A204.1 (cell line): Measurements from ENCODE around the gene ALDH3B2.
"Not testable (repeated sequence)": the region's sequence is repeated elsewhere in the genome, so short reads cannot be mapped to it uniquely, and the experiment has no call there.

Experiments
- FAIRE-seq: peaks from 2 replicates; lab custom pipeline; 2012; peaks lifted over from hg19 to GRCh38; lab: Jason Lieb, UNC

ALDH3B2 gene

DNA sequence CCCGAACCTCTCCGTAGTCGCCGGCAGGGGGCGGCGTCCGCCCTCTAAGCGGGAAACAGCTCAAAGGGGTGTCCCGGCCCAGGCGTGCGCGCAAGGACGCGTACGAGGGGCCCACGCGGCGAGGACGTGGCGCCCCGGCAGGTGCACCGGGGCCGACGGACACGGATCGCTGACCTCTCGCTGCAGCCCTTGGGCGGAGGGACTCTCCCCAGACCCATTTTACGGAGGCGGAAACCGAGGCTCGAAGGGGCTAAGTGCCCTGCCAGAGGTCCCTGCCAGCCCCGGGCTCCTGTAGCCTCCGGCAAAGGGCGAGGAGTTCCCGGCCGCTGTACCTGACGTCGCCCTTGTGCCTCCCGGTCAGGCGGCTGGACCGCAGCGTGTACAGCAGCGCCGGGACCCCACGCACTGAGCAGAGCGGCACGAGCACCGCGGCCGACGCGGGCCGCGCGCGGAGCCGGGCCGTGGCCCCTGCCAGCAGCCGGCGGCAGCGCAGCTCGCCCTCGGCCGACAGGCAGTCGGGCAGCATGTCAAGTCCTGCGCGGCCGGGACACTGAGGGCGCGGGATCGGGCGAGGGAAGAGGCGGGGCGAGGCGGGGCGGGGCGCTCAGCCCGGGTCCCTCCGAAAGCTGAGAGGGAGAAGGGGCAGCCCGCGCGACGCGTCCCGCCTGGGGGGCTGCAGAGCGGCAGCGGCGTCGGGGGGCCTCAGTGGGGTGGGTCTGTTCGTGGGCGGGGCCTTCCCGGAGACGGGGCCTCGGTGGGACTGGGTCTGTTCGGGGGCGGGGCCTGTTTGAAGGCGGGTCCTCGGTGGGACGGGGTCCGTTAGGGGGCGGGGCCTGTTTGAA is 44.8 kb downstream of the ALDH3B2 start, which contains the start of gene NUDT8:
TSS of gene NUDT8 (minus strand) at position 552 of the 842 bp plus-strand sequence. CDS start at position 526, 26 bp downstream.
- FAIRE-seq, result no peak

DNA sequence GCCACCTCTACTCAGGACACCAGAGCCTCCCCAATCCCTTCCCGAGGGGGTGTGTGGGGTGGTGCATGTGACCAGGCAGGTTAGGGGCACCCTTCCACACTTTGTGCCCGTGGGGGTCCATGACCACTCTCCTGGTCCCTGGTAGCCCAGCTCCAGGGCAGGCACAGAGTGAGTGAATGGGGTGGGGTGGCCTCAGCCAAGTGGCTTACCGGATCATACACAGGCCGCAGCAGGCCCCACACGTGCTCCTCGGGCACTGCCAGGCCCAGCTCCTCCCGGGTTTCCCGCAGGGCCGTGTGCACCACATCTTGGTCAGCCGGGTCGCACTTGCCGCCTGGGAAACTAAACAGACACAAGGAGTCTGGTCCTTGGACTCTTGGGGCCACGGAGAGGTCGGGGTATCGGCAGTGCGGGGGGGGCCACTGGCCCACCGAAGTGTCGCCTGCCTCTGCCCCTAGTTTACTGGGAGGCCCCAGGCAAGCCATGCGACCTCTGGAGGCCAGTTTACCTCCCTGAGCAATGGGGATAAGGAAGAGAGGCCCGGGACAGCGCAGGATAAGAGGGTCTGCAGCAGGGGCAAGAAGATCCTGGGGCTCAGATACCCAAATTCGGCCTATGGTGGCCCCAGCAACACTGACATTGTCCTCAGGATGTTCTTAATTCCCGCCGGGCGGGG is 45.6 kb downstream of the ALDH3B2 start:
- FAIRE-seq, result no peak

GRCh38 chr11:67627812-67628624 is 46.4 kb downstream of the ALDH3B2 start:
- no peak for FAIRE-seq

- no peak for FAIRE-seq
Measured at GRCh38 chr11:67627441-67627811, 47.0 kb downstream of the ALDH3B2 start.

DNA sequence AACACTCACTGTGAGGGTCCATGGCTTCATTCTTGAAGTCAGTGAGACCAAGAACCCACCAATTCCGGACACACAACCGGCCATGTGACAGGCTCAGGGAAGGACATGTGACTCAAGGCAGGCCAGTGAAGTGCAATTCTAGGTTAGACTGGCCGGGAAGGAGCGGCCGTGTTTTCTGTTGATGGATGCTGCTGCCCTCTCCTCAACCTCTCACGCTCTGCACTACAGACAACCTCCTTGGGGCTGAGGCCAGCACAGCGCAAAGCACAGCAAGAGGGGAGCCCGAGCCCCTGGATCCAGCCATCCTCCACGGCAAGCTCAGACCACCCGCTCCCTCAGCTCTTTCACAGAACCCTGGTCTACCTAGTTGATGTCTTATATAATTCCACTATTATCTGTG is 47.5 kb downstream of the ALDH3B2 start:
- FAIRE-seq, result no peak

GRCh38 chr11:67626131-67626833 is 48.1 kb downstream of the ALDH3B2 start:
- not testable (repeated sequence) for FAIRE-seq

- FAIRE-seq, result not testable (repeated sequence)
Measured at GRCh38 chr11:67623795-67624194, 50.6 kb downstream of the ALDH3B2 start.

GRCh38 chr11:67622905-67623304 is 51.5 kb downstream of the ALDH3B2 start:
- not testable (repeated sequence) for FAIRE-seq

GRCh38 chr11:67621928-67622327 is 52.5 kb downstream of the ALDH3B2 start:
- not testable (repeated sequence) for FAIRE-seq

DNA sequence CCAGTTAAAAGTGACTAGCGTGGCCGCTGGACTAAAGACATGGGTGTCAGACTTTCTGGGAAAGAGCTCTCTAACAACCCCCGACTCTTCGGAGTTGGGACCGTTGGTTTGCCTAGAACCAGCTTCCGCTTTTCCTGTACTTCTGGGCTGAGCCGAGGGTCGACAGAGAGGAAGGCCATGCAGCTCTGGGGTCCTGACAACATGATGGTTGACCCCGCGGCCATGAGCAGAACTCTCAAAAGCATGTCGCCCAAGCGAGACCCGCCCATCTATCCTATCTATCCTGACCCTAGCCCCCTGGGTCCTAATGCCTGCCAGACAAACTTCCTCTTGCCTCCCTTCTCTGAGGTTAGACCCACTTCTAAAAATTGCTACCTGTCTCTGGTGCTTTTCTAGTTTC is 53.8 kb downstream of the ALDH3B2 start:
- not testable (repeated sequence) for FAIRE-seq

- not testable (repeated sequence) for FAIRE-seq
Measured at GRCh38 chr11:67619683-67620618, 54.5 kb downstream of the ALDH3B2 start.

DNA sequence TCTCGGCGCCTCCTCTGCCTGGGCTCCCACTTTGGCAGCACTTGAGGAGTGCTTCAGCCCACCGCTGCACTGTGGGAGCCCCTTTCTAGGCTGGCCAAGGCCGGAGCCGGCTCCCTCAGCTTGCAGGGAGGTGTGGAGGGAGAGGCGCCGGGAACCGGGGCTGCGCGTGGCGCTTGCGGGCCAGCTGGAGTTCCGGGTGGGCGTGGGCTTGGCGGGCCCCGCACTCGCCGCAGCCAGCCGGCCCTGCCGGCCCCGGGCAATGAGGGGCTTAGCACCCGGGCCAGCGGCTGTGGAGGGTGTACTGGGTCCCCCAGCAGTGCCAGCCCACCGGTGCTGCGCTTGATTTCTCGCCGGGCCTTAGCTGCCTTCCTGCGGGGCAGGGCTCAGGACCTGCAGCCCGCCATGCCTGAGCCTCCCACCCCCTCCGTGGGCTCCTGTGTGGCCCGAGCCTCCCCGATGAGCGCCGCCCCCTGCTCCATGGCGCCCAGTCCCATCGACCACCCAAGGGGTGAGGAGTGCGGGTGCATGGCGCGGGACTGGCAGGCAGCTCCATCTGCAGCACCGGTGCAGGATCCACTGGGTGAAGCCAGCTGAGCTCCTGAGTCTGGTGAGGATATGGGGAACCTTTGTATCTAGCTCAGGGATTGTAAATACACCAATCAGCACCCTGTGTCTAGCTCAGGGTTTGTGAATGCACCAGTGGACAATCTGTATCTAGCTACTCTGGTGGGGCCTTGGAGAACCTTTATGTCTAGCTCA is 55.3 kb downstream of the ALDH3B2 start:
- not testable (repeated sequence) for FAIRE-seq

DNA sequence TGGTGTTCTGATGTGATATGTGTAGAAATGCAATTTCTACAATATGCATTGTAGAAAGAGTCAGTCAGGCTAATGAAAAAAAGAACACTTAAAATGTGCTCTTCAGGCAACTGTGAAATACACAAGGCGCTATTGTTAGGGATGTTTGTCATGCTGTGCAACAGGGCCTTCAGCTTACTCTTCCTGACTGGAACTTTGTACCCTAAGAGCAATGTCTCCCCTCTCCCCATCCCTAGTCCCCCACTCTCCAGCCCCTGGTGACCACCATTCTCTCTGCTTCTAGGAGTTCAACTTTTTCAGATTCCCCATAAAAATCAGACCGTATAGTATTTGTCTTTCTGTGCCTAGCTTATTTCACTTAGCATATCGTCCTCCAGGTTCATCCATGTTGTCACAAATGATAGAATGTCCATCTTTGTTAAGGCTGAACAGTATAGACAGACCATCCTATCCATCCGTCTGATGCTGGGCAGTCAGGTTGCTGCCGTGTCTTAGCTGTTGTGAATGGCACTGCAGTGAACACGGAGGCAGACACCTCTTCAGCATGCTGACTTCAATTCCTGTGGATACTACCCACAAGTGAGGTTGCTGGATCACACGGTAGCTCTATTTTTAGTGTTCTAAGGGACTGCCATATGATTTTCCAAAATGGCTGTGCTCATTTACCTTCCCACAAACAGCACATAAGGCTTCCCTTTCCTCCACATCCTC is 57.0 kb downstream of the ALDH3B2 start:
- no peak for FAIRE-seq

DNA sequence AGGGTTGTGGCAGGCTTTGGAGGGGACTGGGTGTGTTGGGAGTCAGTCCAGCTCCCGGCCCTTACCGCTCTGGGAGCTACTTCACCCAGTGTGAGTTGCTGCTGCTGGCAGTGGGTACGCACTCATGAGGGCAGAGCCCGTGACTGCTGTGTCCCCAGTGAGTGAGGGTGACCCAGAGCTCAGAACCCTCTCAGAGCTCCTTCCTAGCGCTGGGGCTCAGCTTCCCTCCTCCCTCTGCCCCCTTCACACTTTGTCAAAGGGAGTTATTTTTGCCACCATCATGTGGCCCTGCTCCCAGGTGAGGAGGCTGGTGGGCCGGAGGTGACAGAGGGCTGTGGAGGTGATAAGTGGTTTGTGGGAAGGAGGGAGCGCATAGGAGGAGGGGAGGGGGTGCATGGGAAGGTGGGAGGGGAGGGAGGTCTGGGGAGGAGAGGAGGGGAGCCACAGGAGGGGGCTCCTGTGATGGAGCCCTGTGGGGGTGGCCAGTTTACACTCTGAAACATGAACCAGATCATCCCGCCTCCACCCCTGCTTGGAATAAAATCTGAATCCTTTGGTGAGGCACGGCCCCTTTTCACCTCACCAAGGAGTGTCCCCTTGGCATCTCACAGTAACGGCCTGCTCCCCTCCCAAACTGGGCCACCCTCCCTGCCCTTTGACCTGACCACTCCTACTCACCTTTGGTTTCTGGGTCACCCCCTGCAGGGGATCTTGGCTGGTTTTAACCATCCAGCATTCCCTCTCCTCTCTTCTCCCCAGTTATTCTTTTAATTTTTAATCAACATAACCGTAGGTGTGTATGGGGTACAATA is 57.8 kb downstream of the ALDH3B2 start:
- no peak for FAIRE-seq

GRCh38 chr11:67615728-67616430 is 58.5 kb downstream of the ALDH3B2 start:
- no peak for FAIRE-seq

- FAIRE-seq, result no peak
Measured at GRCh38 chr11:67614730-67615714, 59.4 kb downstream of the ALDH3B2 start.
